ENCODE measurements around the gene MAPKAPK3.
A peak's percentile ranks its signal among the peaks of the same experiment; 100 is the strongest.

MAPKAPK3 gene

DNA sequence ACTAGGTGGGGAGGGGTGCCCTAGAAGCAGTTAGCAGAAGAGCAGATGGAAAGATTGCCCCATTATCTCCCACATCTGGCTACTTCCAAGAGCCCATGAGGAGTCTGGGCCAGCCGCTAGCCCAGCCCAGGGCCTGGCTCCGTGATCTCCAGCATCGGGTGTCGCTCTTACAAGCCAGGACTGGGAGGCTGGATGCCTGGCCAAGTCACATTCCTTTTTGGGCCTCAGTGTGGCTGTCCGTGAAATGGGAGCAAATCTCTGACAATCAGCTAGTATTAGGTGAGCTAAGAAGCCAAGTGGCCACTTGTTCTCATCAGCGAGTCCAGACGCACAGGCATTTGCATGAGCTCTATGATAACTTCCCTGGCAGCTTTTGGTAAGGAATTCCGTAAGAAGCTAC lies 34.5 kb downstream of the MAPKAPK3 start:
- TF ChIP-seq, protein P1, sequence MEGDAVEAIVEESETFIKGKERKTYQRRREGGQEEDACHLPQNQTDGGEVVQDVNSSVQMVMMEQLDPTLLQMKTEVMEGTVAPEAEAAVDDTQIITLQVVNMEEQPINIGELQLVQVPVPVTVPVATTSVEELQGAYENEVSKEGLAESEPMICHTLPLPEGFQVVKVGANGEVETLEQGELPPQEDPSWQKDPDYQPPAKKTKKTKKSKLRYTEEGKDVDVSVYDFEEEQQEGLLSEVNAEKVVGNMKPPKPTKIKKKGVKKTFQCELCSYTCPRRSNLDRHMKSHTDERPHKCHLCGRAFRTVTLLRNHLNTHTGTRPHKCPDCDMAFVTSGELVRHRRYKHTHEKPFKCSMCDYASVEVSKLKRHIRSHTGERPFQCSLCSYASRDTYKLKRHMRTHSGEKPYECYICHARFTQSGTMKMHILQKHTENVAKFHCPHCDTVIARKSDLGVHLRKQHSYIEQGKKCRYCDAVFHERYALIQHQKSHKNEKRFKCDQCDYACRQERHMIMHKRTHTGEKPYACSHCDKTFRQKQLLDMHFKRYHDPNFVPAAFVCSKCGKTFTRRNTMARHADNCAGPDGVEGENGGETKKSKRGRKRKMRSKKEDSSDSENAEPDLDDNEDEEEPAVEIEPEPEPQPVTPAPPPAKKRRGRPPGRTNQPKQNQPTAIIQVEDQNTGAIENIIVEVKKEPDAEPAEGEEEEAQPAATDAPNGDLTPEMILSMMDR (conservative IDR thresholded peaks at IDR 0.05; ENCODE audit: low read depth, low read length): no peak

DNA sequence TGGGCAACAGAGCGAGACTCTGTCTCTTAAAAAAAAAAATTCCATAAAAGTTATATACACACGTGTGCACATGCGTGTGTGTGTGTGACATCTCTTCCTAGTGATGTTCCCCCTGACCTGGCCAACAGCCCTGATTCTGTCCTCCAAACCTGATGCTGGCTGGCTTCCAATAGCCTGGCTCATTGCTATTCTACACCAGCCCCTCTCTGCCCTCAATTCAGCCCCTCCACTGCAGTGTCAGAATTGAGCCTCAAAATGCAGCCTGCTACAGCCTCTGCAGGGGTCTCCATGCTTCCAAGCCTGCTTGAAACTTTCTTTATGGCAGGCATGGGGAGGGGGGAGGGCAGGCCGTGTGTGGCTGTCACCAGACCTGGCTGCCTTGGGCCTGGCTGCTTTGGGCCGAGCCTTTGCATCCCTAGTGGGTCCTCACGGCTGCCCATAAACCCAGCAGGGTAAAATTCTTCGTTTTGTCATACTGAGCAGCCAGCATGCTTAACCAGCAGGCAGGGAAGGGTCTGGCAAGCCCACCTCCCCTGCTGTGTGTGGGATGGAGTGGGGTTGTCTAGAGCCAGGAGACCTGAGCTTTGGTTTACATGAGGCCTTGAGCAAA lies 35.1 kb downstream of the MAPKAPK3 start:
- Histone ChIP-seq H3K4me1 (ENCODE audit: low read depth, poor library complexity, severe bottlenecking) (no peaks in the 10 kb centered on the region), H3K4me2 (no peak overlapping the region), H3K79me2 (ENCODE audit: insufficient read depth, low read depth) (no peaks in the 10 kb centered on the region), H3K36me3 (ENCODE audit: insufficient read depth) (no peaks in the 10 kb centered on the region), H3K27ac (no peak overlapping the region), H3K27me3 (ENCODE audit: insufficient read depth, low read depth) (no peaks in the 10 kb centered on the region), H3K4me3 (IDR thresholded peaks at IDR 0.05; ENCODE audit: insufficient read depth, low read depth, low read length) (no peak overlapping the region), H4K20me1 (ENCODE audit: insufficient read depth) (no peaks in the 10 kb centered on the region), H2AFZ (ENCODE audit: low read depth) (no peak overlapping the region), H3K9ac (no peak overlapping the region)
- TF ChIP-seq, protein P1 (conservative IDR thresholded peaks at IDR 0.05; ENCODE audit: low read depth, low read length): no peak

More for the DNA sequence above, 34.5 kb downstream of the MAPKAPK3 start:
- no peak overlapping the region for H3K4me3 ChIP-seq (IDR thresholded peaks at IDR 0.05; ENCODE audit: insufficient read depth, low read depth, low read length)
- H2AFZ ChIP-seq (ENCODE audit: low read depth): no peak overlapping the region
- H4K20me1 ChIP-seq (ENCODE audit: insufficient read depth): no peaks in the 10 kb centered on the region
- H3K79me2 ChIP-seq (ENCODE audit: insufficient read depth, low read depth): no peaks in the 10 kb centered on the region
- no peak overlapping the region for H3K27ac ChIP-seq
- H3K27me3 ChIP-seq (ENCODE audit: insufficient read depth, low read depth): no peaks in the 10 kb centered on the region
- no peak overlapping the region for H3K9ac ChIP-seq
- no peak overlapping the region for H3K4me2 ChIP-seq
- no peaks in the 10 kb centered on the region for H3K4me1 ChIP-seq (ENCODE audit: low read depth, poor library complexity, severe bottlenecking)
- H3K36me3 ChIP-seq (ENCODE audit: insufficient read depth): no peaks in the 10 kb centered on the region

DNA sequence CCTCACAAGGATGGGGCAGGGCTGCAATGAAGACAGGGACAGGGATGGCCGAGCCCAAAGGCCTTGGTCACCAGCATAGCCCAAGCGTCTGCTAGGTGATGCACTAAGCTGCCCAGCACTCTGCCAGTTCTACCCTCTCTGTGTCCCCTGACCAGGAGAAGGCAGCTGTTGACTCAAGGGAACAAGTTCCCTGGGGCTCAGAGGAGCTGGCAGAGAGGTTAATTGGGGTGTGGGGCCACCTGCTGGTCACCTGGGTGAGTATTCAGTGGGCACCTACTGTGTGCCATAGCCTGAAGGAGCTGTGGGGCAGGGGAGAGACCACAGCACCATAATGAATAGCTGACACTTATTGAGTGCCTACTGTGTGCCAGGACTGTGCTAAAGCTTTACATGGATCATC lies 35.8 kb downstream of the MAPKAPK3 start:
- Histone ChIP-seq H4K20me1 (ENCODE audit: insufficient read depth) (no peaks in the 10 kb centered on the region), H3K27me3 (ENCODE audit: insufficient read depth, low read depth) (no peaks in the 10 kb centered on the region), H3K79me2 (ENCODE audit: insufficient read depth, low read depth) (no peaks in the 10 kb centered on the region), H3K4me1 (ENCODE audit: low read depth, poor library complexity, severe bottlenecking) (no peaks in the 10 kb centered on the region), H3K27ac (no peak overlapping the region), H3K36me3 (ENCODE audit: insufficient read depth) (no peaks in the 10 kb centered on the region), H2AFZ (ENCODE audit: low read depth) (no peak overlapping the region), H3K4me2 (no peak overlapping the region), H3K9ac (no peak overlapping the region), H3K4me3 (IDR thresholded peaks at IDR 0.05; ENCODE audit: insufficient read depth, low read depth, low read length) (no peak overlapping the region)
- TF ChIP-seq, protein P1 (conservative IDR thresholded peaks at IDR 0.05; ENCODE audit: low read depth, low read length): peak; percentile 45

DNA sequence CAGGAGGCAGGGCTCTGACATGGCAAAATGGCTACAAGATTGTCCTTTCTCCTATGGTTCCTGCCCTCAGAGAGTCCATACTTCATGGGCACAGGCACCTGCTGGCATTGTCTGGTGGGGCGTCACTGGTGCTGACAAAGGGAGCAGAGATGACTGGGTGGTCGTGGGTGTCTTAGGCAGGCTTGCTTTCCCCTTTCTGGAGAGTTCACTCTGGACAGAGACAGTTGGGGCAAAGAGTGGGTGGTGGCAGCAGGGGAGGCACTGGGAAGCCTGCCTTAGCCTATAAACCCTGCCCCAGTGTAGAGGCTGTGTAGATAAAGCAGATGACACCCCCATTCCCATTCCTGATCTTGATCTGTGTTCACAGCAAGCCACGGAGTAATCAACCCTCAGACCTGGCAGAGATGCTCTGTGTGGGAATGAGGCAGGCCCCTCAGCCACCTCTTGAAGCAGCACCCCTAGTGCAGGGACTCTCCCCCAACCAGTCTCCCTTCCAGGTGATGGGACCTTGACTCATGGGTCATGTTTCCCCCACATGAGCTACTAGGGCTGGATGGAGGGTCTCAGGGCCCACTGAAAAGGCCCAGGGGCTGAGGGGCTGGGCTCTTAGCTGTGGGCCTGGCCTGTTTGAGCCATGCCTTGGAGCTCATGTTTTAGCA lies 37.1 kb downstream of the MAPKAPK3 start:
- H3K9ac ChIP-seq: no peak overlapping the region
- H4K20me1 ChIP-seq (ENCODE audit: insufficient read depth): no peaks in the 10 kb centered on the region
- H3K4me1 ChIP-seq (ENCODE audit: low read depth, poor library complexity, severe bottlenecking): no peaks in the 10 kb centered on the region
- no peaks in the 10 kb centered on the region for H3K36me3 ChIP-seq (ENCODE audit: insufficient read depth)
- no peak overlapping the region for H3K4me3 ChIP-seq (IDR thresholded peaks at IDR 0.05; ENCODE audit: insufficient read depth, low read depth, low read length)
- H3K27ac ChIP-seq: no peak overlapping the region
- no peaks in the 10 kb centered on the region for H3K27me3 ChIP-seq (ENCODE audit: insufficient read depth, low read depth)
- H3K4me2 ChIP-seq: no peak overlapping the region
- TF ChIP-seq, protein P1 (conservative IDR thresholded peaks at IDR 0.05; ENCODE audit: low read depth, low read length): no peak
- H3K79me2 ChIP-seq (ENCODE audit: insufficient read depth, low read depth): no peaks in the 10 kb centered on the region
- H2AFZ ChIP-seq (ENCODE audit: low read depth): no peak overlapping the region

All from KMS-11 (cell line).